ENCODE data around the gene KIFC1. TPM values are rescaled to one million over a fixed set of nuclear protein-coding genes. Genes with fewer than 3 reads are reported as not detected.

The KIFC1 gene
- polyA plus RNA-seq, 3 donors: 0.14 to 0.87 (median 0.68) TPM

DNA sequence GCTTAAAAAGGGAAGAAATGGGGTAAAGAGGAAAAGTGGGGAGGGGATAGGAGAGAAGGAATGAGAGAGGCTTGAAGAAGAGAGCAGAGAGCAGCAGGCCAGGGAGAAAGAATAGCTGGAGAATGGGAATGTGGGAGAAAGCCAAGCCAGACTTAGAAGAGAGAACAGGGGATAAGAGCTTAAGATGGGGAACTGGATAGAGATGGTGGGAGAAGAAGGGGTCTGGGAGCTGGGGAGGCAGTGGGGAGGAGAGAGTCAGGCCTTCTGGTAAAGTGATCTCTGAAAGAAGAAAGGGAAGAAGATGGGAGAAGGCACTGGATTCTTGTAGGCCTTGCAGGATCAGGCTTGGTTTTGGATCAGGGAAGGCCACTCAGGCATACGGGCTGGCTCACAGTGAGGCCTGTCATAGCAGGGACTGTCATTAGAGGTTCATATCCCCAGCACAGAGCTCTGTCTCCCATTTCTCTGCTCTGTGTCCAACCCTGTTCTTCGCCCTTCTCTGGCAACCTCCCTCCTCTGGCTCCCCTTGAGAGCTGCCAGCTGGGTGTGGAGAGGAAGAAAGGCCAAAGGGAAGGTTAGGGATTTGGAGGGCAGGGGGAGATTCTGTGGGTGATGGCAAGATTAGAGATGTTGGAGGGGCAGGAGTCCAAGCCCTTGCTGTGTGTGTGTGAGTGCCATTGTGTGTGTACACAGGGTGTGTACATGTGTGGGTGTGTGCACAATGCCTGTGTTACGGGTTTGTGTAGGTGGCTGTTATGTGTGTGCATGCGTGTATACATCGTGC is 37.5 kb downstream of the KIFC1 start:
- Mint-ChIP-seq H3K4me1 (peaks cover 84% of the 10 kb centered on the region), H3K4me3 (peak overlapping the region in 1 of 2 donors; percentile 84), H3K36me3 (peaks cover 2 to 17% of the 10 kb centered on the region in 2 donors), H3K27me3 (ENCODE audit: low read depth in 3 of 3) (peaks cover 20 to 45% (median 26%) of the 10 kb centered on the region in 3 donors), H3K9me3 (peaks cover 0 to 5% (median 0%) of the 10 kb centered on the region in 7 donors), H3K27ac (peak overlapping the region in 1 of 7 donors; percentile 59)
- Histone ChIP-seq H3K36me3 (replicated peaks in 1 of 2; ENCODE audit: control insufficient read depth in 1 of 2, insufficient read depth in 2 of 2, low read length in 2 of 2) (no peaks in the 10 kb centered on the region), H3K4me1 (ENCODE audit: control insufficient read depth in 1 of 2, insufficient read depth in 2 of 2, low read length in 2 of 2) (peaks cover 55 to 71% of the 10 kb centered on the region in 2 donors), H2AFZ (ENCODE audit: insufficient read depth, low read depth, low read length, poor library complexity, severe bottlenecking) (no peak overlapping the region), H3K9ac (ENCODE audit: insufficient read depth, low read length, poor library complexity, severe bottlenecking) (no peak overlapping the region), H4K20me1 (ENCODE audit: insufficient read depth, low read length) (no peaks in the 10 kb centered on the region), H3K27ac (ENCODE audit: low read depth in 1 of 2, low read length in 2 of 2) (no peak overlapping the region), H3K9me3 (replicated peaks in 1 of 2; ENCODE audit: control insufficient read depth in 1 of 2, insufficient read depth in 1 of 2, low read length in 2 of 2) (no peaks in the 10 kb centered on the region), H3K4me3 (replicated peaks in 1 of 3; ENCODE audit: low read depth in 2 of 3, low read length in 3 of 3) (no peak overlapping the region), H3K4me2 (replicated peaks; ENCODE audit: extremely low read depth, low read length, poor library complexity, severe bottlenecking) (no peak overlapping the region), H3K27me3 (ENCODE audit: control insufficient read depth in 2 of 2, insufficient read depth in 2 of 2, low read length in 2 of 2) (peaks cover 0 to 3% of the 10 kb centered on the region in 2 donors), H3K79me2 (ENCODE audit: insufficient read depth, low read length) (no peaks in the 10 kb centered on the region)
- 80% methylated on average over 4 of the region's 5 CpGs for whole genome bisulfite sequencing (ENCODE audit: insufficient coverage)
- intact Hi-C loops (cut with micrococcal nuclease): no loop called here
- no peak for DNase-seq
- TF ChIP-seq, protein P1, sequence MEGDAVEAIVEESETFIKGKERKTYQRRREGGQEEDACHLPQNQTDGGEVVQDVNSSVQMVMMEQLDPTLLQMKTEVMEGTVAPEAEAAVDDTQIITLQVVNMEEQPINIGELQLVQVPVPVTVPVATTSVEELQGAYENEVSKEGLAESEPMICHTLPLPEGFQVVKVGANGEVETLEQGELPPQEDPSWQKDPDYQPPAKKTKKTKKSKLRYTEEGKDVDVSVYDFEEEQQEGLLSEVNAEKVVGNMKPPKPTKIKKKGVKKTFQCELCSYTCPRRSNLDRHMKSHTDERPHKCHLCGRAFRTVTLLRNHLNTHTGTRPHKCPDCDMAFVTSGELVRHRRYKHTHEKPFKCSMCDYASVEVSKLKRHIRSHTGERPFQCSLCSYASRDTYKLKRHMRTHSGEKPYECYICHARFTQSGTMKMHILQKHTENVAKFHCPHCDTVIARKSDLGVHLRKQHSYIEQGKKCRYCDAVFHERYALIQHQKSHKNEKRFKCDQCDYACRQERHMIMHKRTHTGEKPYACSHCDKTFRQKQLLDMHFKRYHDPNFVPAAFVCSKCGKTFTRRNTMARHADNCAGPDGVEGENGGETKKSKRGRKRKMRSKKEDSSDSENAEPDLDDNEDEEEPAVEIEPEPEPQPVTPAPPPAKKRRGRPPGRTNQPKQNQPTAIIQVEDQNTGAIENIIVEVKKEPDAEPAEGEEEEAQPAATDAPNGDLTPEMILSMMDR (IDR thresholded peaks at IDR 0.05): no peak

- Mint-ChIP-seq H3K36me3 (peaks cover 2 to 15% of the 10 kb centered on the region in 2 donors), H3K9me3 (peaks cover 0 to 5% (median 0%) of the 10 kb centered on the region in 7 donors), H3K27ac (no peak overlapping the region), H3K4me3 (peak overlapping the region in 1 of 2 donors; percentile 32), H3K4me1 (peaks cover 79% of the 10 kb centered on the region), H3K27me3 (ENCODE audit: low read depth in 3 of 3) (peaks cover 20 to 43% (median 24%) of the 10 kb centered on the region in 3 donors)
- Histone ChIP-seq H3K9ac (ENCODE audit: insufficient read depth, low read length, poor library complexity, severe bottlenecking) (no peak overlapping the region), H3K27me3 (ENCODE audit: control insufficient read depth in 2 of 2, insufficient read depth in 2 of 2, low read length in 2 of 2) (peaks cover 0 to 3% of the 10 kb centered on the region in 2 donors), H3K36me3 (replicated peaks in 1 of 2; ENCODE audit: control insufficient read depth in 1 of 2, insufficient read depth in 2 of 2, low read length in 2 of 2) (no peaks in the 10 kb centered on the region), H3K4me2 (replicated peaks; ENCODE audit: extremely low read depth, low read length, poor library complexity, severe bottlenecking) (no peak overlapping the region), H4K20me1 (ENCODE audit: insufficient read depth, low read length) (no peaks in the 10 kb centered on the region), H3K4me3 (replicated peaks in 1 of 3; ENCODE audit: low read depth in 2 of 3, low read length in 3 of 3) (no peak overlapping the region), H3K27ac (ENCODE audit: low read depth in 1 of 2, low read length in 2 of 2) (no peak overlapping the region), H3K79me2 (ENCODE audit: insufficient read depth, low read length) (no peaks in the 10 kb centered on the region), H2AFZ (ENCODE audit: insufficient read depth, low read depth, low read length, poor library complexity, severe bottlenecking) (no peak overlapping the region), H3K4me1 (ENCODE audit: control insufficient read depth in 1 of 2, insufficient read depth in 2 of 2, low read length in 2 of 2) (peaks cover 53 to 70% of the 10 kb centered on the region in 2 donors), H3K9me3 (replicated peaks in 1 of 2; ENCODE audit: control insufficient read depth in 1 of 2, insufficient read depth in 1 of 2, low read length in 2 of 2) (no peaks in the 10 kb centered on the region)
- WGBS (ENCODE audit: insufficient coverage): no CpG with 5 or more reads among the region's 2 CpGs
- intact Hi-C loops (cut with micrococcal nuclease): no loop called here
- TF ChIP-seq, protein P1 (IDR thresholded peaks at IDR 0.05): no peak
- DNase-seq: no peak
Measured at GRCh38 chr6:33429750-33430052, 38.1 kb downstream of the KIFC1 start.
